Smooth muscle cell (in vitro differentiated cells): Measurements from ENCODE around the gene CSKMT. TPM values are rescaled to one million over a fixed set of nuclear protein-coding genes. Genes with fewer than 3 reads are reported as not detected.
A peak's percentile ranks its signal among the peaks of the same experiment; 100 is the strongest.

Source experiments
- DNase-seq: peaks from one replicate; lab custom pipeline; 2025; ENCODE audit not compliant: unreplicated experiment; lab: John Stamatoyannopoulos, UW
- H2AFZ ChIP-seq: fragments of 200-600 bp; sonication (generic); 2 replicates; pipeline ENCODE4 v1.6.0; 2016; ENCODE audit warnings: antibody characterized with exemption, low read depth, mild to moderate bottlenecking
- H3F3A ChIP-seq: fragments of 200-600 bp; sonication (generic); 2 replicates; pipeline ENCODE4 v1.6.0; 2017; ENCODE audit warnings: antibody characterized with exemption, low read depth
- H3K27ac ChIP-seq: fragments of 200-600 bp; sonication (generic); 2 replicates; pipeline ENCODE4 v1.5.1; 2016; ENCODE audit warnings: low read depth, mild to moderate bottlenecking
- H3K27me3 ChIP-seq: fragments of 200-600 bp; sonication (generic); 2 replicates; pipeline ENCODE4 v1.6.1; 2016; ENCODE audit warnings: low read depth, mild to moderate bottlenecking
- H3K36me3 ChIP-seq: fragments of 200-600 bp; sonication (generic); 2 replicates; pipeline ENCODE4 v1.5.1; 2016; ENCODE audit warnings: low read depth
- H3K4me1 ChIP-seq: fragments of 200-600 bp; sonication (generic); 2 replicates; pipeline ENCODE4 v1.5.1; 2016; ENCODE audit warnings: low read depth
- H3K4me2 ChIP-seq: fragments of 200-600 bp; sonication (generic); 2 replicates; pipeline ENCODE4 v1.6.0; 2016; ENCODE audit warnings: mild to moderate bottlenecking
- H3K4me3 ChIP-seq: fragments of 200-600 bp; sonication (generic); 2 replicates; pipeline ENCODE4 v1.5.1; 2016; ENCODE audit warnings: mild to moderate bottlenecking
- H3K79me2 ChIP-seq: fragments of 200-600 bp; sonication (generic); 2 replicates; pipeline ENCODE4 v1.6.0; 2016; ENCODE audit warnings: low read depth, mild to moderate bottlenecking
- H3K9ac ChIP-seq: fragments of 200-600 bp; sonication (generic); 2 replicates; pipeline ENCODE4 v1.6.0; 2016; ENCODE audit warnings: low read depth
- H3K9me3 ChIP-seq: fragments of 200-600 bp; sonication (generic); replicated peaks from 2 replicates; pipeline ENCODE4 v1.5.1; 2016; ENCODE audit warnings: low read depth
- H4K20me1 ChIP-seq: fragments of 200-600 bp; sonication (generic); 2 replicates; pipeline ENCODE4 v1.6.0; 2016; ENCODE audit warnings: low read depth
- CTCF ChIP-seq: fragments of 200-600 bp; sonication (generic); IDR thresholded peaks from 2 replicates; pipeline ENCODE4 v1.5.1; 2017; ENCODE audit warnings: borderline replicate concordance, mild to moderate bottlenecking, antibody characterized with exemption; ENCODE audit not compliant: insufficient read depth, poor library complexity, severe bottlenecking
- whole genome bisulfite sequencing: methylation state at CpG from one replicate; pipeline ENCODE4 v1.1.7; 2016; ENCODE audit warnings: low lambda C conversion rate; 5-methylcytosine and 5-hydroxymethylcytosine counted together
- polyA plus RNA-seq: library from polyadenylated mRNA; unstranded; fragments of >200 nt; fragmentation: Nextera tagmentation; extraction: Ambion mirVana; gene quantifications from 2 replicates; pipeline ENCODE4 v1.2.1, GENCODE V29; 2016
- total RNA-seq: library from RNA; depleted of rRNA; stranded (reverse); fragments of >200 nt; gene quantifications from 2 replicates; pipeline ENCODE4 v1.2.3, GENCODE V29; 2014

Gene CSKMT
- total and polyA plus RNA-seq, 2 experiments from 2014 or later: 1.4 to 4.9 TPM

- no peak for TF ChIP-seq CTCF
- H3K79me2 ChIP-seq: peaks cover 29% of the 10 kb centered on the region
- H4K20me1 ChIP-seq: peaks cover 17% of the 10 kb centered on the region
- DNase-seq: no peak
- H2AFZ ChIP-seq: no peak overlapping the region
- H3K27ac ChIP-seq: peak overlapping the region; percentile 44
- no peak overlapping the region for H3K9ac ChIP-seq
- peaks cover 30% of the 10 kb centered on the region for H3F3A ChIP-seq
- peaks cover 22% of the 10 kb centered on the region for H3K4me1 ChIP-seq
- H3K4me2 ChIP-seq: peak overlapping the region; percentile 93
- no peaks in the 10 kb centered on the region for H3K36me3 ChIP-seq
- H3K4me3 ChIP-seq: no peak overlapping the region
- H3K27me3 ChIP-seq: no peaks in the 10 kb centered on the region
- H3K9me3 ChIP-seq: no peaks in the 10 kb centered on the region
- WGBS: 75% methylated on average over 4 of the region's 4 CpGs
Measured at GRCh38 chr11:62669420-62670161, 4.5 kb downstream of the CSKMT start.

GRCh38 chr11:62671236-62671607, 6.1 kb downstream of the CSKMT start:
- Histone ChIP-seq H4K20me1 (peaks cover 13% of the 10 kb centered on the region), H3K36me3 (no peaks in the 10 kb centered on the region), H3K27me3 (no peaks in the 10 kb centered on the region), H3K4me2 (peak overlapping the region; percentile 93), H3K9me3 (no peaks in the 10 kb centered on the region), H3K4me1 (peaks cover 19% of the 10 kb centered on the region), H3K79me2 (peaks cover 20% of the 10 kb centered on the region), H3K27ac (peak overlapping the region; percentile 78), H3K4me3 (peak overlapping the region; percentile 76), H3K9ac (peak overlapping the region; percentile 65), H3F3A (peaks cover 30% of the 10 kb centered on the region), H2AFZ (peak overlapping the region; percentile 90)
- 3% methylated on average over 17 of the region's 17 CpGs for WGBS
- no peak for TF ChIP-seq CTCF
- no peak for DNase-seq

- peak; percentile 79 for DNase-seq
- H3K79me2 ChIP-seq: peaks cover 20% of the 10 kb centered on the region
- H3K4me3 ChIP-seq: peak within 1 kb of the TSS; percentile 76
Measured at GRCh38 chr11:62671608-62672389, 6.7 kb downstream of the CSKMT start, which contains the start of the genes LBHD1 and UQCC3. LBHD1 (minus strand) TSS chr11:62672267; CDS start chr11:62670031, 2,236 bp downstream. UQCC3 (plus strand) TSS chr11:62671673; CDS start chr11:62671746, 73 bp downstream.

More at GRCh38 chr11:62671608-62672389, 6.7 kb downstream of the CSKMT start, which contains the start of the genes LBHD1 and UQCC3:
- no peak for TF ChIP-seq CTCF
- WGBS: under 1% methylated on average over 52 of the region's 59 CpGs
- Histone ChIP-seq H3K9me3 (no peaks in the 10 kb centered on the region), H4K20me1 (peaks cover 7% of the 10 kb centered on the region), H3K27me3 (no peaks in the 10 kb centered on the region), H3K4me2 (peak within 1 kb of the TSS; percentile 93), H3K9ac (peak within 1 kb of the TSS; percentile 65), H3K27ac (peak within 1 kb of the TSS; percentile 78), H3K36me3 (no peaks in the 10 kb centered on the region), H3F3A (peaks cover 33% of the 10 kb centered on the region), H3K4me1 (peaks cover 13% of the 10 kb centered on the region), H2AFZ (peak within 1 kb of the TSS; percentile 90)
